GM18870 (cell line): ENCODE results near the gene OSCP1.

Experiments
- ATAC-seq: cut with Tn5 transposase; IDR thresholded peaks from one replicate; pipeline ENCODE4 v1.9.1; 2021; ENCODE audit warnings: moderate library complexity; ENCODE audit not compliant: unreplicated experiment

Gene OSCP1

DNA sequence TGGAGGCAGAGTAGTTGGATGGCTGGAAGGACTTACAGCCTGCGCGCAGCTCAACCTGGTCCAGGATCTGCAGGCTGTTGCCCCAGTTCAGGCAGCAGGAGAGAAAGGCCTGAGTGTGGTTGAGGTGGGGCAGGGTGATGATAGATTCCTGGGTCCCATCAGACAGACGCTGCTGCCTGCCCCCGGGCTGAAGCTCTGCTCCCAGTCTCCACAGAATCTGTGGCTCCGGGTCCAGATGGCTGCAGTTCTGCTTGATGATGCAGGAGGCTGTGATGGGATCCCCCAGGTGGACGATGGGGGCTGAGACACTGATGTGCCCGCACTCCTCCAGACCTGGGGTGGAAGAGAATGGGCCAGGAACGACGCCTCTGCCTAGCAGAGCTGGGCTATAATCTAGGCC lies 25.1 kb upstream of the OSCP1 start:
- no peak for ATAC-seq

DNA sequence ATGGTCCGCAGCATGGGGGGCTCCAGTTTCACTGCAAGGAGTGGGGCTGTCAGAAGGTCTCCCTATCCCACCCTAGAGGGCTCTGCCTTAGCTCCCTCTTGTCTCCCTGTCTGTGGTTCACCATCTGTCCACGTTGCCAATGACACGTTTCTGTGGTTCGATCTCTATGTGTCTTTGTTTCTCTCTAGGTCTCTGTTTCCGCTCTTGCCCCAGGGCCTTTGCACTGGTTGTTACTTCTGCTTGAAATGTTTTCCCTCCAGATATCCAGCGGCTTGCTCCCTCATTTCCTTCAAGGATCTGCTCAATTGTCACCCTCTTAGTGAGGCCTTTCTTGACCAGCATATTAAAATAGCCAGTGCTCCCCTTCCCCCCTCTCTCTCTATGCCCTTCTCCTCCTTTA lies 22.4 kb upstream of the OSCP1 start:
- ATAC-seq = no peak

DNA sequence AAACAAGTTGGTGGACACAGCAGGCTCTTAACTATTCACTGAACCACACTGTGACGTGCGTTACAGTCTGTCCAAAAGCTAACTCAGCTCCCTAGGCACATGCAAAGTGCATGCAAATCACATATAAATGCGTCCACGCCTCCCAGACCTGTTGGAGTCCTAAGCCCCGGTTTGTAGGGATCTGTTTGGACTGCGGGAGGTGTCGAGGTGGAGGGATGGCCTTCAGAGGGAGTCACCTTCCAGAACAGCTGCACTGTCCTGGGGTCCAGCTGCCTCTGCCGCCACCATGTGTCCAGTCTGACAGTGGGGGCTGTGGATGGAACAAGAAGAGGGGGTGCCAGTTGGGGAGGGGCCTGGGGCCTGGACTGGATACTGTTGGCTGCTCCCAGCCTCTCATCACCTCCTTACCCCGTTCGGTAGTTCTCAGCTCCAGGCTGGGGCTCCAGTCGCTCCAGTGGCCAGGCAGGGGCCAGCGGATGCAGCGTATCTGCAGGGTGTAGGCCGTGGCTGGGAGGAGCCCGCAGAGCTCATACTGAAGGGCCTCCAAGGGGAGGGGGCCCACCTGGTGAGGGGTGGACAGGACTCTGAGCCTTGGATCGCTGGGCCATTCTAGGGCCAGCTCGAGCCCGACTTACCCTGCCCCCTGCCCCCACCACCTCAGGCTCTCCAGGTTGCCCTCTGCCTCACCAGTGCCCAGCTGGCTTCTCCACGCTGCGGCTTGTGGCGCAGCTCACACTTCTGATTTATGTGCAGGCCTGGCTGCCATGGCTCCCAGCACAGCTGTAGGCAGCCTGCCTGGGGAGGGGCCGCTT lies 21.8 kb upstream of the OSCP1 start:
- no peak for ATAC-seq

DNA sequence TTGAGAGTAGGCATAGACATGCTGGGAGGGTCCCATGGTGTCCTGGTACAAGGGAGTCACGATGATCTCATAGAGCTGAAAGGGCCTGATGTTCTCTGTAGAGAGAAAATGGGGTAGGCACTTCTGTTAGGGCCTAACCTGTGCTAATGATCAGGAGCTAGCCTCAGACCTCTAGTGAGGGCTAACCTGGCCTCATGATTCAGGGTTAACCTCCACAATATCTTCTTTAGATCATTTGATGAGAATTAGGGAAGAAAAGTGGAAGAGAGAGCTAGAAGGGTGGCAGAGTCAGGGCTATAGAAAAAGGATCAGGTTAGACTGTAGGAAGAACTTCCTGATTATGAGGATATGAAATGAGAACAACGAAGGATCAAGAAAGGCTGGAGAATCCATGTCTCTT lies 18.9 kb upstream of the OSCP1 start:
- ATAC-seq = no peak

DNA sequence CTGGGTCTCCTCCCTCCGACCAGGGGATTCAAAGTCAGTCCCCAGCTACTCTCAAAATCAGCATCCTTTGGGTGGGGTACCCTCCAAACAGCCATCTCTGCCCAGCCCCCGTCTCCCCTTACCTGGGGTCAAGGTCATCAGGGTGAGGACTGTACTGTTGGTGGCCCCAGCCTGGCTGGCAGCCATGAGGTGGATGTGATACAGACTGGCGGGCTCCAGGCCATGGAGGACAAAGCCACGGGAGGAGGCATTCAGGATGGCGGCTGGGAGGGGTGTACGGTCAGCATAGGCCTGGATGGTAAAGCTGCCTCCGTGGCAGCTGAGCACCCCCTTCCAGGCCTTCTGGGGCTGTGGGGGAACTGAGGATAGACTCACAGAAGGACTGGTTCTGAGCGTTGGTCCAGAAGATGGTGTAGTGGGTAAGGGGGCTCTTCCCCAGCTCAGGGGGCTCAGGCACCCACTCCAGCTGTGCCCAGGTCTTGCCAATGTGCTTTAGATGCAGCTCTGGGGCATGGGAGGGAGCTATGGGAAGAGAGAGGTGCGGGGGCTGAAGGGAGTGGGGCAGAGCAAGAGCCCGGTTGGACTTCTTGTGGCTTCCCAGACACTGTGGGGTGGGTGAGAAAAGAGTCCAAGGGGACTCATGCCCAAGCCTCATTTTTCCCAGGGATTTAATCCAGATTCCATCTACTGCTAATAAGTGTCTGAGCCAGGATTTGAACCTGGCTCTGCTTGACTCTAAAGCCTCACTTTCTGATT lies 17.6 kb upstream of the OSCP1 start:
- ATAC-seq = no peak

DNA sequence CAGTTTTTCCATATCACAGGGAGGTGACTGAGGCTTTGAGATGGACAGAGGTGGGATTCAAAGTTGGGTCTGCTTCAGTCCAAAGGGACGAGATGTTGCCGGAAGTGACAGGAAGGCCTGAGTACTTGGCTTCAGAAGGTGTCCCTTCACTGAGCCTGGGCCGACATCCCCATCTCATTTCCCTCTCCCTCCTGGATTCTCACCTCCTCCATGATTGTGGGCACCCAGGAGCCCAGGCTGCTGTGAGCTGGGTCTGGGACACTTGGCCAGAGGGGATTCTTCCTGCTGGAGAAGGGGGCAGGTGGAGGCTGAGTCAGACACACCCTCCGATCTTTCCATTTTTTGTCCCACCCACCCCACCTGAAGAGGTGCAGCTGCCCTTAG lies 16.8 kb upstream of the OSCP1 start:
- no peak for ATAC-seq

DNA sequence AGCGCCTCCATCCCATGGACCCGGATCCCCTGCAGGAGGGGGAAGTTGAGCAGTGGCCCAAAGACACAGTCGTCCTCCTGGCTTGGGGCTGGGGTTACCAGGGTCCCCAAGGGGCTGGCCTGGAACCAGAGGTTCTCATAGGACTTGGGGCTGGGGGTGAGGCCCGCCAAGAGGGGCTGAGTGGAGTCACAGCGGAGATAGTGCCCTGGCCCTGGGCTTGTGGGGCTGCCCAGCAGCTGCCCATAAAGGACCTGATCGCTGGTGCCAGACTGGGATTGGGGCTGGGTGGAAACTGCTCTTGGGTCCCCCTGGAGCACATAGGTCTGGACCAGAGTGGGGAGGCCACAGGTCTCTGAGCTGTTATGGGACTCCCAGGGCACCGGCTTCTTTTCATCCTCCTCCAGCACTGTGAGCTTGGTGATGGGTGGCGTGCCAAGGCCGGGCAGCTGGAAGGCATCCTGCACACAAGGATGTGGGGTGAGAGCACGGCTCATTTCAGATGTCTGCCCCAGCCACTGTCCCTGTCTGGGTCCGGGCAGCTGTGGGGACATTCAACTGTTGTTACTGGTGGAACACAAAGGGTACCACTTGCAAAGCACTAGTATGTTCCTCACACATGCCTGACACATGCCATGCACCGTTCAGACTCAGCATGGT lies 16.2 kb upstream of the OSCP1 start:
- no peak for ATAC-seq

DNA sequence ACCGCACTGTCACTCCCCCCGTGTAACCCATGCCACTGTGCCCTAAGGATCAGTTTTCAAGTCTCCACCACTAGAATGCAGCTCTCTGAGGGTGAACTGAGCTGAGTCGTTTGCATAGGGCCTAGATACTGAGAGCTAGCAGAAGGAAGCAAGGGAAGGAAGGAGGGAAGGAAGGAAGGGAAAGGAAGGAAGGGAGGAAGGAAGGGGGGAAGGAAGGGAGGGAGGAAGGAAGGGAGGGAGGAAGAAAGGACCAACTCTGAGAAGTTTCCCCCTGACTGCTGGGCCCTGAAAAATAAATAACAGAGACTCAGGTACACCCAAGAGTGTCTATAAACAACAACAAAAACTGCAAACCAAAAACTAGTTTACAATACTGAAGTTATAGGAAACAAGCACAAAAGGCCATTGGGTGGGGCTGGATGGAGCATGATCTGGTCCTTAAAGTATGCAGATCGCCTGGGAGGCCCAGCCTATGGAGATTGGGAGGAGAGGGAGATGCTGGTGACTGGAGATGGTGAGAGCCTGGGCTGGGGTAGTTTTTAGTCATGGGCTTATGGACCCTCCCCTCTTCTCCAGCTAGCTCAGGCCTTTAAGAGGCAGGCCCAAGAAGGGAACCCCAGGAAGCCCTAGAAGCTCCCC lies 15.6 kb upstream of the OSCP1 start:
- no peak for ATAC-seq

DNA sequence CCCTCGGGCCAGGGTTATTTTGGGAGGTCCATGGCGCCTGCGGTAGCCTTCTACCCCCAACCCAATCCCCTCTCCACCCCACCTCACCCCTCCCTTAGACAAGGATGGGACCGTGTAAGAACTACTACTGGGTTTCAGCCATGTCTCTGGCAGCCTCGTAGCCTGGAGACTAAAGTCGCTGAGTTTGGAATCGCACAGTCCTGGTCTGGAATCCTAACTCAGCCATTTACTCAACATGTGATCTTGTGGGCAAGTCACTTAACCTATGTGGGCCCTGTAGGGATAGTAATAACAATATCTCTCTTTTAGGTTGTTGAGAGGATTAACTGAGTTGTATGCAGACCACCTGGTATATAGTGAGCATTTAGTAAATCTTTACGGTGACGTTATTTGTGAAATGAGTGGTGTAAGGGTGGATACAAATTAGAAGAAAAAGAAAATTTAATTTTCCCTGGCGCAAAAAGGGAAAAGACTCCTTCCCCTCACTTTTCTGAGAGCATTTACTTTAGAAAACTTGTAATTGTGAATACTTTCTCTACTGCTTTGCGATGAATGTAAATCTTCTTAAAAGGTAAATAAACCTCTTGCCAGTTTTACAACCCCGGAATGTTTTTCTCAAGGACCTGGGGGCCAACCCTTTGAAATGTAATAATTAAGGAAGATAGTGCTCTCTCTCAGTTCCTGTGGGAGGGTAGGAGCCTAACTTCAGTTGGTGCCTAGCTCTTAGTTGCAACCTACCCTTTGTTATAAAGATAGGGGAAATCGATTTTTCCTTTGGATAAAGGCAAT lies 14.5 kb upstream of the OSCP1 start:
- ATAC-seq = peak; percentile 10

DNA sequence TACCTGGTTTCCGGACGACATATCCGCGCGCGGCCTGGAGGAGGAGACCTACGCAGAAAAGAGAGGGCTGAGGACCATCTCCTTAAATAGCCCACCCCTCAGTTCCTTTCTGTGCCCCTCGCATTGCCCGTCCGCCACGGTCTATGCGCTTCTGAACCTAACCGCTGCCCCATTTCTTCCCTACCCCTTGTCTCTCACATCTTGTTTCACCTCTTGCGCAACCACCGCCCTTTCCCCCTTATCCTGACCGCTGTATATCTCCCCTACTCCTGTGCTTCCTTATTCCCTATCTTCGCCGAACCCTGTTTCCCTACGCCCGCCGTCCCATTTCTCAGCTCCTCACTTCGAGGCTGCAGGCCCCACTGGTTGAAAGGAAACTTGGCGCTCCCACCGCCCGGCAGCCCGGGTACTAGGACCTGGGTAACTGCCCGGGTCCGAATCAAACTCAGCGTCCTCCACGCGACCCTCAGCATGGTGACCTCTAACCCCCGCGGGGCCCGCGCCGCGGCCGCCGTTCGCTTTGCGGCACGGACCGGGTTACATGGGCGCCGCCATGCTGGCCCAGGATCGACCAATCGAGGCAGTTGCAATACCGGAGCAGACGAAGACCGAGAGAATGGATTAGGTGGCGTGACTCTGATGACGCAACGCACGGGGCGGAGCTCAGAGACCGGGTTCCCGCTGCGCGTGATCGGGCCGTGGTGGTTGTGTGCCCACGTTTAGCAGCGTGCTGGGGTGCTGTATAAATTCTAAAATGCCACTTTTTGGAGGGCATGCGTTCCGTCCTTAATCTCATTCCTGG lies 13.8 kb upstream of the OSCP1 start, which contains the start of gene MRPS15:
TSS of gene MRPS15 (minus strand) at position 582 of the 802 bp plus-strand sequence. CDS start at position 473, 109 bp downstream.
- ATAC-seq = peak; percentile 86

DNA sequence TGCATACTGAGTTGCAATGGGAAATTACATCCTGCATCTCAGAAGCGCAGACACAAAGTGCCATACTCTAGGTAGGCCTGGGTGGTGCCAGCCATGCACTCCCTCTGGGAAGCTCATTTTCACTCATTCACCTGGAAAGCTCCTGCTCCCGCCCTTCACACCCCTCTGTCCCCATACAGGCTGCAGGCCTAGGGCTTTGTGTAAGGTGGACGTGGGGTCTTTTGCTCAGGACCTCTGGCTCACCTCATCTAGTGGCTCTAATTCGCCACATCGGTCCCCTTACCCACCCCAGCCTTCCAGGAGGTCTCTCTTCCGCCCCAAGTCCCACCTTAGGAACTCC lies 13.2 kb upstream of the OSCP1 start:
- no peak for ATAC-seq

DNA sequence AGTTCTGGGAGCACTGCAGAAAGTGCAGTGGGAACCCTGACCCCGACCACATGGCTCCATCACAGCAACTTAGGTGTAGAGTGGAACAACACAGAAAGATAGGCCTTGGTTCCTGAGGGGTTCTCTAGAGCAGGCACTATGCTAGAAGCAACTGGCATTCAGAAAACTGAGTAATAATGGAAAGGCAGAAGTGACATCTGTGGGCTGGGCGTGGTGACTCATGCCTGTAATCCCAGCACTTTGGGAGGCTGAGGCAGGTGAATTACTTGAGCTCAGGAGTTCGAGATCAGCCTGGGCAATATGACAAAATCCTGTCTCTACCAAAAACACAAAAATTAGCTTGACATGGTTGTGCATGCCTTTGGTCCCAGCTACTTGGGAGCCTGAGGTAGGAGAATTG lies 8.7 kb upstream of the OSCP1 start:
- ATAC-seq = no peak

DNA sequence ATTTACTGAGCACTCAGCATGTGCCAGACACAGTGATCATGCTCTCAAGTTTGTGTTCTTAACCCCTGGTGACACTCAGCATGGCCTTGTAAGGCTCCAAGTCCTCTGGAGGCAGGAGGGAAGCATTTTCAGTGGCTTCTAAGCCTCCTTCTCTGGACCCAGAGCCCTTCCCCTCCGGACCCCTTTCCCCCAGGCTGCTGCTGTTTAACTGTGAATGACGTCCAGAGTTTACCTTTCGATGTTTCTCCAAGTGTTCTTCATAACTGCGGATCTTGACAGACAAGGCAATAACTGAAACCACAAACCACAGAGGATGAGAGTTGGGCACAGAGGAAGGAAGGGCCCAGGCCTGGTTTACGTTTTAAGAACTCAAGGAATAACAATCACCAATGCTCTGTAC lies 7.4 kb upstream of the OSCP1 start:
- no peak for ATAC-seq

DNA sequence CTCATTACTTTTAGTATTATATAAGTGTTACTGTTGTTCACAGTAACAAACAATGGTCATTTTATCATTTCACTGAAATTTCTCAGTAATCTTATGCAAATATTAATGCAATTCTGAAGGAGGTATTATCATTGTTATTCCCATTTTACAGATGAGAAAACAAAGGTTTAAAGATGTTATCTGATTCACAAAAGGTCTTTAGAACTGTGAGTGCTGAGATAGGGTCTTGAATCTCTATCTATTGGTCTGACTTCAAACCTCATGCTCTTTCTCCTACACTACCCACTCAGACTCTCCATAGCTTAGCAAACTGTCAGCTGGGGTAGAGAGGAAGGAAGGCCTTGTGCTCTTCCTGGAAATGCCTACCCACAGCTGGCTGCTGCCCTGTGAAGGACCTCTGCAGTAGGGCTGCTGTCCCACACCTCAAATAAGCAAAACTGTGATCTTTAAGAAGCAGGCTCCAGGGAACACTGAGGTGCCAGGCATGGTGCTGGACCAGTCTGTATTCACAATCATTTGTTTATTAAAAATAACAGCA lies 6.2 kb upstream of the OSCP1 start:
- ATAC-seq = no peak

DNA sequence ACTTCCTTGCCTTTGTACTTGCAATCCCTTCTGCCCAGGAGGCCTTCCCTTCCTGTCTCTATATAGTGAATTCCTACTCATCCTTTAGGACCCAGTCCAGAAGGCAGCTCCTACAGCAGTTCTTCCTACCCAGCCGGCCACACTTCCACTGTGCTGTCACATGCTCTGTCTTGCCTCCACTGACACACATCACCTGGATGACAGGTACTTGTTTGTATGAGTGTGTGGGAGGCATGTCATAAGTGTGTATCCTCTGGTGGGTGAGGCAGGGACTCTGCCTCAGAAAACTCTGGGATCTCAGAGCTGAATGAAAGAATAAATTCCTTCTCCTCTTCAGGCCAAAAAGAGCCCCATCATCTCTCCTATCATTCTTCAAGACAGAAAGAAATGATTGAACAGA lies 5.1 kb upstream of the OSCP1 start:
- no peak for ATAC-seq

DNA sequence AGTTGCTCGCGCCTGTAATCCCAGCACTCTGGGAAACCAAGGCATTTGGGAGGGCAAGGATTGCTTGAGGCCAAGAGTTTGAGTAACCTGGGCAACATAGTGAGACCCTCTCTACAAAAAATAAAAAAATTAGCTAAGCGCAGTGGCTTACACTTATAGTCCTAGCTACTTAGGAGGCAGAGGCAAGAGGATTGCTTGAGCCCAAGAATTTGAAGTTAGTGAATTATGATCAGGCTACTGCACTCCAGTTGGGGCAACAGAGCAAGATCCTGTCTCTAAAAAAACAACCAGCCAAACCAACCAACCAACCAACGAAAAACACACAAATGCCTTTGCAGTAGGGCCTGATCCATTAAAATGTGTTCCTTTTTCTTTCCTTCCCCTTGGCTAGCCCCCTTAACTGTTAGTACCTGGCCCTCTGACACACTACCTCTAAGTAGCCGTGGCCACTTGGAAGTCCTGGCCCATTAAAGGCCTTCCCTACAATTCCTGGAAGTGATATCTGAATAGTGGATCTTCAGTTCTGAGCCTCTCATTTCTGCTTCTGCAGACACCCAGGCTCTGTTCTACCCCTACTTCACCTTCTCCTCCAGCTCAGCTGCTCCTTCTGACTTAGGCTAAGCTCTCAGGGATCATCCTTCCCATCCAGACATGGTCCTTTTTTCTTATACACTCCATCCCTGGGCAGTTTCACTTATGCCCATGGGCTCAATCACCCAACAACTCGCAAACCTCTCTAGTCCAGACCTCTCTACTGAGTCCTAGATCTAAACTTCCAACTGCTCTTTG lies 3.5 kb upstream of the OSCP1 start:
- ATAC-seq = no peak

DNA sequence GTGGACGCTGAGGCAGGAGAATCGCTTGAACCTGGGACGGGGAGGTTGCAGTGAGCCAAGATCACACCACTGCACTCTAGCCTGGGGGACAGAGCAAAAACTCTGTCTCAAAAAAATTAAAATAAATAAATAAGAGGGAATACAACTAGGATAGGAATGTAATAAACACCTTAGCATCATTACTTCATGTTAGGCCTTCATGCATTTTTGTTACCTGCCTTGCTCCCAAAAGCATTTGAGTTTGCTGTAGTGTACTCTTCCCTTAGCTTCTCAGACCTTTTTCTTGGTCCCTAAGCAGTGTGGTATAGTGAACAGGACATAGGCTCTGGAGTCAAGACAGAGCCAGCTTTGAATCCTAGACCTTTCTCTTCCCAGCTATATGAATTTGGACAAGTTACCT lies 2.8 kb upstream of the OSCP1 start:
- no peak for ATAC-seq

DNA sequence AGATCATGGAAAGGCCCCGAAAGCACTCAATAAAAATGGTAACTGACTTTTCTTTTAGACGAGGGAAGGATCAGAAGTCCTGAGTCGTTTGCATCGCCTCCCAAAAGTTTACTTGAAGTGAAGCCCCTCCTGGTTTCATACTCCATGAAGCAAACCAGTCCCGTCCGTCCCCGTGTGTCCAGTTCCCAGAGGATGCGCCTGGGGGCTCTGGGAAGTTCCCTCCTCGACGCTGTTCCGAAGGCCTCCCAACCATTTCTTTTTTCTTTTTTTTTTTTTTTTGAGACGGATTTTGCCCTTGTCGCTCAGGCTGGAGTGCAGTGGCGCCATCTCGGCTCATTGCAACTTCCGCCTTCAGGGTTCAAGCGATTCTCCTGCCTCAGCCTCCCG lies 661 bp upstream of the OSCP1 start:
- ATAC-seq = no peak

DNA sequence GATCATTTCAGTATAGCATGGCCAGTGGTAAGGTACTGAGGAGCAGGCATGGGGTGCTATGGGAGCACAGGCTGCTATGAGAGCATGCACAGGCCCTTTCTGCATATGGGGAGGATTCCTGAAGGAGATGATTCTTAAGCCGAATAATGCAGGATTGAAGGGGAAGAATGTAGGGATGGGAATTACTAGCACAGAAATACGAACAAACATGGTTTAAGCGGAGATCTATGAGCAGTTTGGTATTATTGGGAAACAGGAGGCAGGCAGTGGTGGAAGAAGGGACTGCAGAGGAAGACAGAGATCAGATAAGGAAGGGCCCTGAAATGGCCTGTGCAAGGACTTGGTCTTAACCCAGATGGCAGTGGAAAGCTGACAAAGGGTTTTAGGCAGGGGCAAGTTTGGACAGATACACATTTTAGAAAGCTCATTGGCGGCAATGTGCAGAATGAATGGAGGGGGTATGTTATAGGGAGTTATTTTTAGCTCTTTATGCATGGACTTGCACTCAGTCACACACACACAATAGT lies 1.7 kb downstream of the OSCP1 start:
- ATAC-seq = no peak
